H1 (cell line): ENCODE results near the gene ENDOV. TPM values are rescaled to one million over a fixed set of nuclear protein-coding genes. Genes with fewer than 3 reads are reported as not detected.

ENCODE experiments used
- CTCF ChIA-PET: fragments of 300-600 bp; sonication (Branson Sonifier 250); formaldehyde crosslinking; loops from one replicate; lab custom pipeline; 2021; ENCODE audit not compliant: partially characterized antibody; lab: Charles Lee
- POLR2A ChIA-PET: fragments of 300-600 bp; sonication (Branson Sonifier 250); formaldehyde crosslinking; loops from one replicate; lab custom pipeline; 2021; ENCODE audit warnings: inconsistent platforms; ENCODE audit not compliant: partially characterized antibody; lab: Charles Lee
- DNase-seq, 2 experiments: peaks; one replicate each; pipeline versions ENCODE4 v3.0.0 to v3.0.0-alpha.2; 2010 to 2022; ENCODE audit warnings: low spot score in 2 of 2, low read depth in 1 of 2, mixed read lengths in 1 of 2
- FAIRE-seq: peaks from 2 replicates; lab custom pipeline; 2011; peaks lifted over from hg19 to GRCh38; lab: Jason Lieb, UNC
- H2AFZ ChIP-seq: 2 replicates; pipeline ENCODE4 v1.8.1; 2012; ENCODE audit warnings: low read length, inconsistent platforms
- H2AK5ac ChIP-seq: 2 replicates; pipeline ENCODE4 v1.6.1; 2013; ENCODE audit warnings: low read depth, low read length
- H2BK120ac ChIP-seq: replicated peaks from 2 replicates; pipeline ENCODE3; 2013; ENCODE audit warnings: low read depth, low read length, inconsistent platforms
- H2BK12ac ChIP-seq: 2 replicates; pipeline ENCODE4 v1.6.1; 2013; ENCODE audit warnings: low read depth, low read length
- H2BK15ac ChIP-seq: 2 replicates; pipeline ENCODE4 v1.6.1; 2013; ENCODE audit warnings: low read length
- H2BK20ac ChIP-seq: 2 replicates; pipeline ENCODE4 v1.6.1; 2013; ENCODE audit warnings: low read length
- H2BK5ac ChIP-seq: 2 replicates; pipeline ENCODE4 v1.6.1; 2013; ENCODE audit warnings: low read depth, low read length
- H3K14ac ChIP-seq: 2 replicates; pipeline ENCODE4 v1.6.1; 2013; ENCODE audit warnings: inconsistent platforms; ENCODE audit not compliant: insufficient read length
- H3K18ac ChIP-seq: 2 replicates; pipeline ENCODE4 v1.6.1; 2013; ENCODE audit warnings: low read length; ENCODE audit errors: extremely low read depth
- H3K23ac ChIP-seq: 2 replicates; pipeline ENCODE4 v1.6.1; 2013; ENCODE audit warnings: inconsistent platforms; ENCODE audit not compliant: insufficient read length
- H3K23me2 ChIP-seq: 2 replicates; pipeline ENCODE4 v1.6.1; 2013; ENCODE audit warnings: low read depth, low read length
- H3K27ac ChIP-seq: 2 replicates; pipeline ENCODE4 v1.6.1; 2011; ENCODE audit warnings: low read depth, low read length, inconsistent platforms
- H3K27me3 ChIP-seq, 4 experiments: replicated peaks in 1 of 4; 1 replicate in 1 of 4; 2 replicates in 3 of 4; pipeline versions ENCODE4 v1.6.1 to v1.8.1; 2011 to 2013; ENCODE audit warnings: low read length in 3 of 4, mild to moderate bottlenecking in 3 of 4, inconsistent platforms in 2 of 4, mixed read lengths in 2 of 4, moderate library complexity in 1 of 4; ENCODE audit not compliant: control insufficient read depth in 3 of 4, insufficient read depth in 3 of 4; ENCODE audit errors: extremely low read depth in 1 of 4
- H3K36me3 ChIP-seq, 4 experiments: 2 replicates each; pipeline versions ENCODE4 v1.6.1 to v1.8.1; 2011 to 2013; ENCODE audit warnings: mild to moderate bottlenecking in 4 of 4, low read length in 3 of 4, moderate library complexity in 2 of 4, control low read depth in 1 of 4, inconsistent platforms in 1 of 4; ENCODE audit not compliant: insufficient read depth in 4 of 4, control insufficient read depth in 2 of 4
- H3K4ac ChIP-seq: replicated peaks from 2 replicates; pipeline ENCODE3; 2013; ENCODE audit warnings: low read length, low read depth, mixed read lengths, inconsistent platforms; ENCODE audit not compliant: insufficient read length
- H3K4me1 ChIP-seq, 4 experiments: replicated peaks in 1 of 4; 1 replicate in 1 of 4; 2 replicates in 3 of 4; pipeline versions ENCODE4 v1.6.1 to v1.8.1; 2011 to 2013; ENCODE audit warnings: low read length in 3 of 4, inconsistent platforms in 2 of 4, mixed read lengths in 1 of 4; ENCODE audit not compliant: insufficient read depth in 4 of 4, control insufficient read depth in 3 of 4
- H3K4me2 ChIP-seq, 2 experiments: 2 replicates each; pipeline versions ENCODE4 v1.6.1 to v1.8.1; 2011 to 2013; ENCODE audit warnings: low read depth in 2 of 2, low read length in 2 of 2, control low read depth in 1 of 2, inconsistent platforms in 1 of 2, mild to moderate bottlenecking in 1 of 2; ENCODE audit not compliant: insufficient read depth in 1 of 2
- H3K4me3 ChIP-seq, 4 experiments: fragments of 200-600, 300-600 bp in 1 of 4; sonication (generic), shearing (Covaris generic), sonication (Bioruptor Twin) in 1 of 4; 2 replicates each; pipeline versions ENCODE4 v1.5.1 to v1.8.1; 2011 to 2016; ENCODE audit warnings: low read length in 4 of 4, low read depth in 3 of 4, control low read depth in 2 of 4, inconsistent platforms in 2 of 4, mild to moderate bottlenecking in 2 of 4, mixed read lengths in 1 of 4, moderate library complexity in 1 of 4; ENCODE audit not compliant: insufficient read depth in 2 of 4; ENCODE audit errors: extremely low read depth in 1 of 4
- H3K56ac ChIP-seq: replicated peaks from 2 replicates; pipeline ENCODE3; 2013; ENCODE audit warnings: low read depth, mild to moderate bottlenecking, mixed read lengths, low read length, inconsistent platforms; ENCODE audit not compliant: insufficient read length
- H3K79me1 ChIP-seq: 2 replicates; pipeline ENCODE4 v1.6.1; 2013; ENCODE audit warnings: low read depth, low read length, control low read depth
- H3K79me2 ChIP-seq, 2 experiments: 2 replicates each; pipeline versions ENCODE4 v1.6.1 to v1.8.1; 2012 to 2013; ENCODE audit warnings: low read length in 2 of 2, mild to moderate bottlenecking in 2 of 2, inconsistent platforms in 1 of 2; ENCODE audit not compliant: insufficient read depth in 2 of 2, control insufficient read depth in 1 of 2
- H3K9ac ChIP-seq, 4 experiments: replicated peaks in 1 of 4; 1 replicate in 1 of 4; 2 replicates in 3 of 4; pipeline versions ENCODE4 v1.6.1 to v1.8.1; 2011 to 2013; ENCODE audit warnings: low read depth in 3 of 4, low read length in 3 of 4, control low read depth in 2 of 4, mild to moderate bottlenecking in 2 of 4, moderate library complexity in 2 of 4, inconsistent platforms in 1 of 4; ENCODE audit errors: extremely low read depth in 1 of 4
- H3K9me3 ChIP-seq, 2 experiments: 2 replicates each; pipeline versions ENCODE4 v1.6.1 to v1.8.1; 2012 to 2013; ENCODE audit warnings: mild to moderate bottlenecking in 2 of 2, moderate library complexity in 2 of 2, control low read depth in 1 of 2, inconsistent platforms in 1 of 2, low read depth in 1 of 2, low read length in 1 of 2, mixed read lengths in 1 of 2; ENCODE audit not compliant: insufficient read depth in 2 of 2
- H4K20me1 ChIP-seq, 2 experiments: replicated peaks in 1 of 2; 2 replicates each; pipeline versions ENCODE3 to v1.8.1; 2011 to 2013; ENCODE audit warnings: inconsistent platforms in 2 of 2, low read length in 2 of 2, mild to moderate bottlenecking in 1 of 2; ENCODE audit not compliant: insufficient read depth in 2 of 2, control insufficient read depth in 1 of 2
- H4K5ac ChIP-seq: 2 replicates; pipeline ENCODE4 v1.6.1; 2013; ENCODE audit warnings: low read length, low read depth, mixed read lengths, inconsistent platforms; ENCODE audit not compliant: insufficient read length
- H4K8ac ChIP-seq: 2 replicates; pipeline ENCODE4 v1.8.0; 2013; ENCODE audit warnings: mild to moderate bottlenecking, moderate library complexity, low read length, inconsistent platforms; ENCODE audit not compliant: insufficient read depth; ENCODE audit errors: extremely low read depth
- H4K91ac ChIP-seq: replicated peaks from 2 replicates; pipeline ENCODE3; 2013; ENCODE audit warnings: low read length, mixed read lengths, inconsistent platforms; ENCODE audit not compliant: insufficient read length
- BACH1 ChIP-seq: IDR thresholded peaks from 2 replicates; pipeline ENCODE4 v1.6.1; 2012; ENCODE audit warnings: low read length, improper control_type of control experiment
- BCL11A ChIP-seq, 2 experiments: IDR thresholded peaks; one replicate each; pipeline ENCODE4 v1.6.1; 2011; ENCODE audit warnings: low read depth in 2 of 2, low read length in 2 of 2, mild to moderate bottlenecking in 2 of 2
- BRCA1 ChIP-seq: IDR thresholded peaks from 2 replicates; pipeline ENCODE4 v1.6.1; 2012; ENCODE audit warnings: low read depth, low read length, improper control_type of control experiment
- CBX5 ChIP-seq: fragments of 300-800, 300-1000 bp; sonication (generic); IDR thresholded peaks from 2 replicates; pipeline ENCODE4 v1.7.1; 2016; ENCODE audit warnings: antibody characterized with exemption, low read length, low read depth
- CHD2 ChIP-seq: IDR thresholded peaks from 2 replicates; pipeline ENCODE4 v1.6.1; 2012; ENCODE audit warnings: low read length, improper control_type of control experiment
- HDAC6 ChIP-seq: IDR thresholded peaks from one replicate; pipeline ENCODE4 v1.7.1; 2012; ENCODE audit warnings: low read depth, mild to moderate bottlenecking, inconsistent platforms, low read length, moderate library complexity
- KDM4A ChIP-seq: IDR thresholded peaks from one replicate; pipeline ENCODE4 v1.7.1; 2012; ENCODE audit warnings: low read depth, mild to moderate bottlenecking, moderate library complexity, low read length, inconsistent platforms; ENCODE audit not compliant: severe bottlenecking
- POLR2A ChIP-seq, 2 experiments: IDR thresholded peaks; 1 replicate in 1 of 2; 2 replicates in 1 of 2; pipeline ENCODE4 v1.6.1; 2011; ENCODE audit warnings: low read depth in 2 of 2, low read length in 2 of 2, mild to moderate bottlenecking in 2 of 2; ENCODE audit errors: control extremely low read depth in 1 of 2
- SIRT6 ChIP-seq: IDR thresholded peaks from one replicate; pipeline ENCODE4 v1.7.1; 2012; ENCODE audit warnings: low read length, inconsistent platforms
- SIX5 ChIP-seq: IDR thresholded peaks from 2 replicates; pipeline ENCODE4 v1.6.1; 2011; ENCODE audit warnings: mild to moderate bottlenecking, low read depth, low read length
- SRF ChIP-seq: IDR thresholded peaks from 2 replicates; pipeline ENCODE4 v1.6.1; 2011; ENCODE audit warnings: mild to moderate bottlenecking, low read depth, low read length, moderate library complexity
- TAF1 ChIP-seq: IDR thresholded peaks from 2 replicates; pipeline ENCODE4 v1.6.1; 2011; ENCODE audit warnings: mild to moderate bottlenecking, low read depth, low read length
- TAF7 ChIP-seq: optimal IDR thresholded peaks from 2 replicates; pipeline ENCODE3; 2011; ENCODE audit warnings: low read depth, mild to moderate bottlenecking, inconsistent platforms, low read length, moderate library complexity, borderline replicate concordance
- TCF12 ChIP-seq: IDR thresholded peaks from 2 replicates; pipeline ENCODE4 v1.6.1; 2011; ENCODE audit warnings: low read depth, mild to moderate bottlenecking, low read length
- WGBS, 2 experiments: shearing (Covaris generic) in 1 of 2; methylation state at CpG; one replicate each; pipeline versions ENCODE4 v1.1.6 to v1.1.7; 2013 to 2015; ENCODE audit warnings: low lambda C conversion rate in 2 of 2, mixed read lengths in 2 of 2, inconsistent platforms in 1 of 2, low coverage in 1 of 2, missing lambda C conversion rate in 1 of 2; ENCODE audit not compliant: insufficient replicate concordance in 2 of 2, insufficient coverage in 1 of 2, insufficient read length in 1 of 2; ENCODE audit errors: extremely low coverage in 1 of 2, missing lambda C conversion rate in 1 of 2; 5-methylcytosine and 5-hydroxymethylcytosine counted together
- polyA plus RNA-seq, 7 experiments: library from polyadenylated mRNA; depleted of rRNA in 3 of 7; stranded (reverse) in 5 of 7; unstranded in 2 of 7; fragments of >200 nt in 5 of 7; fragments of 200-250 nt in 2 of 7; gene quantifications; 1 replicate in 5 of 7; 2 replicates in 1 of 7; 4 replicates in 1 of 7; pipeline versions ENCODE4 v1.2.1 to v1.2.3, GENCODE V29; 2011 to 2013; ENCODE audit warnings: missing spikeins in 2 of 7, mixed read lengths in 2 of 7
- total RNA-seq: library from RNA; stranded (reverse); fragmentation: NEBNext Ultra II Directional; extraction: Animal tissue kit (Norgen Biotek cat#: 25700); gene quantifications from 2 replicates; pipeline ENCODE4 v1.2.1, GENCODE V29; 2021

The ENDOV gene
- total and polyA plus RNA-seq, 2 of the 8 experiments (the other 6 are each of a cell fraction or from before 2014, with no cell fraction given): 10.6 to 13.3 TPM

DNA sequence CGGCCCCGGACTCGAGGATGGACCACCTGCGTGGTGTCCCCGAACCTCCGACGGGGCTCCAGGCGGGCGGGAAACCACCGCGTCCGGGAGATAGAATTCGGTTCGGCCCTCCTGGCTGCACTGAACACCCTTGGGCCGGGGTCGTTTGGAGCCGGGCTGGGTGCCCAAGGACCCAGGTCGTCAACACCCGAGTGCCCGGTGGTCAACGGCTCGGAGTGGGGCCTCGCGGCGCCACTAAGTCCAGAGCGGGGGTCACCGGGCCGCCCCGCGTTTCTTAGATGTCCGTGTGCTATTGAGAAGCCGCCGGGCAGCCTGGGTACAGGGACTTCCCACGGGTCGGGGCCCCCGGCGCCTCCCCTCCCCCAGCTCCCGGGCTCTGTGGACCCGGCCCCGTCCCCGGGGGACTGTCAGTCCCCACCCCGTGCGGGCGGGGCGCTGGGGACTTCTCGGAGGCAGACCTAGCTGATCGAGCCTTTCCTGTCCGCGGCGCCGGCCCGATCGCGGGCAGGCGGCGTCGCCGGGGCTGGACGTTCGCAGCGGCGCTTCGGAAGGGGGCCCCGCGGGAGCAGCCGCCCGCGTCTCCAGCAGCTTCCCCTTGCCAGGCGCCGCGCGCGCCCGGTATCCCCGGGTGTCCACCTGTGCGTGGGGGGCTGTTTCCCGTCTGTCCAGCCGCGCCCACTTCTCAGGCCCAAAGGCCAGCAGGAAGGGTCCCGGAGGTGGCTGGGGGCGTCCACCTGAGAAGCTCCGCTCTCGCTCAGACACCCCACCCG lies 62.1 kb downstream of the ENDOV start:
- H3K79me1 ChIP-seq: no peaks in the 10 kb centered on the region
- TF ChIP-seq SIX5: no peak
- no peak for TF ChIP-seq CHD2
- TF ChIP-seq HDAC6: no peak
- TF ChIP-seq TAF1: no peak
- no peak for TF ChIP-seq BRCA1
- no peak for TF ChIP-seq BCL11A (IDR thresholded peaks at IDR 0.05; ENCODE audit: low read depth in 2 of 2, low read length in 2 of 2)
- no peak for TF ChIP-seq TCF12
- peak; percentile 0 for TF ChIP-seq KDM4A
- no peak for TF ChIP-seq CBX5
- TF ChIP-seq SRF: no peak
- no peak for TF ChIP-seq SIRT6
- TF ChIP-seq TAF7: no peak
- TF ChIP-seq BACH1: no peak
- TF ChIP-seq POLR2A (IDR thresholded peaks at IDR 0.05; ENCODE audit: control extremely low read depth in 1 of 2, low read depth in 2 of 2, low read length in 2 of 2): no peak

More for the DNA sequence above, 62.1 kb downstream of the ENDOV start:
- Histone ChIP-seq H2BK120ac (no peak overlapping the region), H3K36me3 (peaks cover 0 to 7% (median 0%) of the 10 kb centered on the region in 4 experiments; a peak in 1 of 8 replicates), H4K5ac (no peak overlapping the region), H4K91ac (no peak overlapping the region), H3K4me2 (peak overlapping the region; percentile 80 to 91), H3K14ac (no peak overlapping the region), H4K20me1 (peaks cover 3 to 21% of the 10 kb centered on the region in 2 experiments), H2BK20ac (no peak overlapping the region), H3K18ac (no peak overlapping the region), H3K23ac (no peak overlapping the region), H2BK15ac (no peak overlapping the region), H3K23me2 (peaks cover 15% of the 10 kb centered on the region; the same call in 1 of the 2 replicates), H2AK5ac (no peak overlapping the region), H3K79me2 (no peaks in the 10 kb centered on the region), H4K8ac (0 out of 2 replicates have a peak overlapping the region, but pooled peaks have one; percentile 25), H2BK12ac (no peak overlapping the region), H3K4me1 (peaks cover 0 to 34% (median 11%) of the 10 kb centered on the region in 4 experiments; a peak in 5 of 7 replicates), H2BK5ac (no peak overlapping the region), H2AFZ (no peak overlapping the region), H3K4me3 (peak overlapping the region in 3 of 4 experiments; percentile 19 to 60 (median 26); a peak in 5 of 8 replicates), H3K27me3 (peaks cover 81 to 100% (median 97%) of the 10 kb centered on the region in 4 experiments), H3K56ac (no peak overlapping the region), H3K4ac (no peak overlapping the region), H3K9me3 (no peaks in the 10 kb centered on the region), H3K27ac (no peak overlapping the region), H3K9ac (no peak overlapping the region)
- no peak for FAIRE-seq
- DNase-seq: no peak
- ChIA-PET CTCF (interaction anchor here (0.6 to 1.9 kb wide), 8 partner anchors 8 to 50 kb away, joined by 3 to 5 read pairs (median 4); no protein-coding TSS in a partner anchor), POLR2A (interaction anchor here (2.8 kb wide), 1 partner anchor 23 kb away, joined by 18 read pairs; no protein-coding TSS in a partner anchor)
- 4% methylated on average over 55 of the region's 84 CpGs; no CpG with 5 or more reads in 1 of the 2 experiments for WGBS, 2 experiments
